ENCODE results near the gene ZDHHC12. TPM values are rescaled to one million over a fixed set of nuclear protein-coding genes. Genes with fewer than 3 reads are reported as not detected.
A peak's percentile ranks its signal among the peaks of the same experiment; 100 is the strongest.

ZDHHC12 gene
- total and polyA plus RNA-seq, 2 of the 8 experiments (the other 6 are each of a cell fraction or from before 2014, with no cell fraction given), result 35.0 to 93.8 TPM

- no peaks in the 10 kb centered on the region; a peak in 1 of 8 replicates for H3K36me3 ChIP-seq (ENCODE audit: control insufficient read depth in 2 of 4, insufficient read depth in 4 of 4, low read length in 3 of 4)
- H3K4me1 ChIP-seq (replicated peaks in 1 of 4; ENCODE audit: control insufficient read depth in 3 of 4, insufficient read depth in 4 of 4, low read length in 3 of 4), result peaks cover 0 to 3% (median 1%) of the 10 kb centered on the region in 4 experiments; a peak in 3 of 7 replicates
- H4K91ac ChIP-seq (replicated peaks; ENCODE audit: insufficient read length, low read length), result no peak overlapping the region
- H3K18ac ChIP-seq (ENCODE audit: extremely low read depth, low read length), result no peak overlapping the region
- peaks cover 0 to 12% of the 10 kb centered on the region in 2 experiments; a peak in 2 of 4 replicates for H3K79me2 ChIP-seq (ENCODE audit: control insufficient read depth in 1 of 2, insufficient read depth in 2 of 2, low read length in 2 of 2)
- H3K79me1 ChIP-seq (ENCODE audit: low read depth, low read length), result peaks cover 3% of the 10 kb centered on the region; the same call in 1 of the 2 replicates
- no peak overlapping the region for H3K56ac ChIP-seq (replicated peaks; ENCODE audit: insufficient read length, low read depth, low read length)
- 4% methylated on average over 26 of the region's 28 CpGs; no CpG with 5 or more reads in 1 of the 2 experiments for WGBS, 2 experiments (ENCODE audit: extremely low coverage in 1 of 2, insufficient coverage in 1 of 2, insufficient read length in 1 of 2, insufficient replicate concordance in 2 of 2, low coverage in 1 of 2, low lambda C conversion rate in 2 of 2, missing lambda C conversion rate in 1 of 2)
- no peaks in the 10 kb centered on the region for H3K27me3 ChIP-seq (replicated peaks in 1 of 4; ENCODE audit: control insufficient read depth in 3 of 4, extremely low read depth in 1 of 4, insufficient read depth in 3 of 4, low read length in 3 of 4)
- H3K4me3 ChIP-seq (ENCODE audit: extremely low read depth in 1 of 4, insufficient read depth in 2 of 4, low read depth in 3 of 4, low read length in 4 of 4), result peak overlapping the region; percentile 75 to 97 (median 90)
- FAIRE-seq (no peak), DNase-seq (ENCODE audit: low read depth in 1 of 2, low spot score in 2 of 2) (no peak)
- H4K20me1 ChIP-seq (replicated peaks in 1 of 2; ENCODE audit: control insufficient read depth in 1 of 2, insufficient read depth in 2 of 2, low read length in 2 of 2), result peaks cover 0 to 3% of the 10 kb centered on the region in 2 experiments
- H3K27ac ChIP-seq (ENCODE audit: low read depth, low read length), result peak overlapping the region; percentile 85
- H4K8ac ChIP-seq (ENCODE audit: extremely low read depth, insufficient read depth, low read length), result peak overlapping the region; percentile 75; the same call in 1 of the 2 replicates
- H2BK15ac ChIP-seq (ENCODE audit: low read length), result no peak overlapping the region
- H3K4ac ChIP-seq (replicated peaks; ENCODE audit: insufficient read length, low read depth, low read length), result no peak overlapping the region
- H3K9ac ChIP-seq (replicated peaks in 1 of 4; ENCODE audit: extremely low read depth in 1 of 4, low read depth in 3 of 4, low read length in 3 of 4), result peak overlapping the region; percentile 86 to 95 (median 88)
- H2BK20ac ChIP-seq (ENCODE audit: low read length), result no peak overlapping the region
- peak overlapping the region; percentile 85 to 98 for H3K4me2 ChIP-seq (ENCODE audit: insufficient read depth in 1 of 2, low read depth in 2 of 2, low read length in 2 of 2)
- ChIA-PET POLR2A (ENCODE audit: partially characterized antibody) (interaction anchor here (0.5 to 3.4 kb wide), 18 partner anchors 9 to 393 kb away, joined by 3 to 20 read pairs (median 4); partner anchors contain the start of genes ENDOG and ZDHHC12), CTCF (ENCODE audit: partially characterized antibody) (interaction anchor here (0.6 to 3.4 kb wide), 13 partner anchors 8 to 768 kb away, joined by 3 to 18 read pairs (median 4); partner anchors contain the start of genes SH3GLB2 and TBC1D13)
- H2BK5ac ChIP-seq (ENCODE audit: low read depth, low read length), result peak overlapping the region; percentile 90
- H3K23me2 ChIP-seq (ENCODE audit: low read depth, low read length), result peaks cover 12% of the 10 kb centered on the region; the same call in 1 of the 2 replicates
- H3K14ac ChIP-seq (ENCODE audit: insufficient read length), result no peak overlapping the region
- H2BK120ac ChIP-seq (replicated peaks; ENCODE audit: low read depth, low read length), result no peak overlapping the region
- H3K23ac ChIP-seq (ENCODE audit: insufficient read length), result no peak overlapping the region
- H4K5ac ChIP-seq (ENCODE audit: insufficient read length, low read depth, low read length), result peak overlapping the region; percentile 35
- H2BK12ac ChIP-seq (ENCODE audit: low read depth, low read length), result peak overlapping the region; percentile 85; the same call in 1 of the 2 replicates
- no peak overlapping the region; the same call in 1 of the 2 replicates for H2AK5ac ChIP-seq (ENCODE audit: low read depth, low read length)
- H2AFZ ChIP-seq (ENCODE audit: low read length), result no peak overlapping the region; the same call in 1 of the 2 replicates
- H3K9me3 ChIP-seq (ENCODE audit: insufficient read depth in 2 of 2, low read depth in 1 of 2, low read length in 1 of 2), result no peaks in the 10 kb centered on the region
- 0 out of 2 replicates have a peak, but pooled peaks have one; percentile 40 for TF ChIP-seq TAF1 (IDR thresholded peaks at IDR 0.05; ENCODE audit: low read depth, low read length)
Measured at GRCh38 chr9:128771094-128771721, 47.3 kb upstream of the ZDHHC12 start.

All from H1 (cell line).